SH-SY5Y (cell line): Measurements from ENCODE around the gene ZNF70.

Source experiments
- GATA2 ChIP-seq: IDR thresholded peaks from 2 replicates; pipeline ENCODE4 v1.6.1; 2011; ENCODE audit warnings: mild to moderate bottlenecking, low read depth, low read length
- GATA3 ChIP-seq: IDR thresholded peaks from 2 replicates; pipeline ENCODE4 v1.6.1; 2011; ENCODE audit warnings: low read depth, mild to moderate bottlenecking, low read length, moderate library complexity

DNA sequence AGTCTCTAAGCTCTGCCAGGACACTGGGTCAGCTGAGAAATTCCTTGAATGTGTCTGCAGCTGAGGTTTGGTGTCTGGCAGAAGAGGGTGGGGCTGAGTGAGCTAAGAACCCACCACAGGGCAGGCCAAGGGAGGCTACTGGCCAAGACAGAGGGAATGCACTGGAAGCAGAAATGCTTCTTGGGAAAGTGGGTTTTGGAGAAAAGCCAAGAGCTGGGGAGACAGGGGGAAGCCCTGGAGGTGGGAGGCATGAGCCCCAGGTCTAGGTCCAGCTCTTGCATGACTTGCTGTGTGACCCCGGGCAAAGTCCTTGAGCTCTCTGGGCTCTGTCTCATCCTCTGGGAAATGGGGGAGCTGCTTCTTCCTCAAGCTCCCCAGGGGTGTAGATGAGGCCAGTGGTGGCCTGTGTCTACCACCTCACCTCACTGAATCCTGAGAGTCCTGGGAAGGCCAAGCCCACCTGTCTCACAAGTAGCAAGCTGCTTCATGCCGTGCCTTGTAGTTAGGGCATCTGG, 24.1 kb upstream of the ZNF70 start:
- TF ChIP-seq GATA2 (no peak), GATA3 (no peak)
